CD4-positive, alpha-beta T cell treated with Interleukin-15 for 4 hours (primary cell): Measurements from ENCODE around the gene MUC5AC.

Experiments
- DNase-seq: peaks from one replicate; pipeline ENCODE4 v3.0.0-alpha.2; 2020; ENCODE audit warnings: low spot score

The MUC5AC gene

GRCh38 chr11:1196516-1197391 lies 39.0 kb downstream of the MUC5AC start:
- DNase-seq: no peak

GRCh38 chr11:1197431-1197885 lies 39.7 kb downstream of the MUC5AC start:
- DNase-seq: no peak

GRCh38 chr11:1197886-1198560 lies 40.3 kb downstream of the MUC5AC start:
- DNase-seq: no peak

GRCh38 chr11:1198561-1199240 lies 40.9 kb downstream of the MUC5AC start:
- DNase-seq: no peak

GRCh38 chr11:1199241-1199750 lies 41.5 kb downstream of the MUC5AC start:
- no peak for DNase-seq

GRCh38 chr11:1199751-1200610 lies 42.2 kb downstream of the MUC5AC start:
- no peak for DNase-seq

GRCh38 chr11:1200611-1201191 lies 42.9 kb downstream of the MUC5AC start:
- no peak for DNase-seq

- DNase-seq: no peak
These were observed 43.8 kb downstream of the MUC5AC start for GRCh38 chr11:1201395-1202153.

GRCh38 chr11:1202154-1202775 lies 44.5 kb downstream of the MUC5AC start:
- no peak for DNase-seq

GRCh38 chr11:1202776-1203504 lies 45.2 kb downstream of the MUC5AC start:
- peak; percentile 47 for DNase-seq

- DNase-seq: no peak
These were observed 45.9 kb downstream of the MUC5AC start for GRCh38 chr11:1203505-1204271.

GRCh38 chr11:1204381-1205101 lies 46.8 kb downstream of the MUC5AC start:
- no peak for DNase-seq

GRCh38 chr11:1205121-1205986 lies 47.6 kb downstream of the MUC5AC start:
- DNase-seq: no peak

GRCh38 chr11:1205987-1206331 lies 48.2 kb downstream of the MUC5AC start:
- DNase-seq: no peak

- DNase-seq: no peak
These were observed 48.9 kb downstream of the MUC5AC start for GRCh38 chr11:1206391-1207271.
